ENCODE data around the gene ZNF557. TPM values are rescaled to one million over a fixed set of nuclear protein-coding genes. Genes with fewer than 3 reads are reported as not detected.
"Not testable (repeated sequence)": the region's sequence is repeated elsewhere in the genome, so short reads cannot be mapped to it uniquely, and the experiment has no call there.

The ZNF557 gene
- polyA plus RNA-seq (ENCODE audit: insufficient read length in 4 of 4): 1 to 10 TPM; 7.2 to 7.9 (median 7.8) TPM

DNA sequence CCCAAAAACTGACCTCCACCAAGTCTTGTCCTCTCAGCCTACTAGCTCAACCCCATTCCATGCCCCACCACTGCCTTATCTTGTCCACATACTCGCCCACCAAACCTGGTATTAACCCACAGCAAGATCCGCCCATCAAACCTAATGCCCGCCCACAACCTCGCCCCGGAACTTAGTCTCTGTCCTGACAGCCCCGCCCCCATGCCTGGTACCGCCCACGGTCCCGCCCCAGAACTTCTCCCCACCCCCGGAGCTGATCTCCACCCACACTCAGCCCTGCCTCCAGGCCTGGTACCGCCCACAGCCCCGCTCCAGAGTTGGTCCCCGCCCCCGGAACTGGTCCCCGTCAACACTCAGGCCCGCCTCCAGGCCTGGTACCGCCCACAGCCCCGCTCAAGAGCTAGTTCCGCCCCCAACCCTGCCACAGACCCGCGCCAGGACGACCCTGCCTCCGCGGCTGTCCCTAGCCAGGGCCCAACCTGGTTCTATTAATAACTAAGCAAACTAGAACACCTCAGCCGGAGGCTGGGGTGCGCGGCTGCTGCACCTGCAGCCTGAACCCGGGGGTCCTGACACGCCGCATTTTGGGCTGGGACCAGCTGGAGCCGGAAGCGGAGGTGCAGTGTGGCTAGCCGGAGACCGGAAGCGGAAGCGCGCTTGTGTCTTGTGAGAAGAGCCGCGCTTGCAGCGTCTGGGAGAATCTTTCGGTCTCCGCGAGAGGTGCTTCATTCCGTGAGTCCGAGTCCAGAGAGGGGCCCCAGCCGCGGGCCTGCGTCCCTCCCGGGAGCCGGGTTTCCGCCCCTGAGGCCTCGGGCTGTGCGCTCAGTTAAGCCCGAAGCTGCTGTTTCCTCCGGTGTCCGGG is at the start of gene ZNF557:
Gene ZNF557 (plus strand): TSS at position 662 of the 862 bp plus-strand sequence. CDS start 5,372 bp downstream, outside the sequence.
- peak; percentile 91 to 93 (median 92) for DNase-seq (ENCODE audit: low read depth in 4 of 4, low spot score in 3 of 4)

DNA sequence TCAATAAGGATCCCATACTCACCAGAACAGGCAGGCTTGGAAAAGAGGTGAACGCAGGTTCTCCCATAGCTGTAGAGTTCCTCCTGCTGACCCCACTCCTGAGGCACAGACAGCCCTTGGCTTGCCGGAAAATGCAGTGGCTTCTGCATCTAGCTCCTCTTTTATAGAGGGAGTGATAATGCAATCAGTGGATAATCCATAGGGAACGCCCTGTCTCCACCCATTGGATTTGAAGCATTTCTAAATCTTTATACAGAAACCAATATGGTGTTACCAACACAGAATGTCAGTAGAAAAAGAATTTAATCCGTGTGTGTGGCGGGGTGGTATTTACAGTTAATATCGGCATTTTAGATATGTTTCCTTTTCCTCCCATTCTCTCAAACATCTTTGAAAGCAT is 48.2 kb upstream of the ZNF557 start, which contains the start of gene MBD3L2B:
Gene MBD3L2B (minus strand): TSS at position 101 of the 400 bp plus-strand sequence. CDS start 34 bp downstream, at position 67.
- DNase-seq (ENCODE audit: low read depth in 4 of 4, low spot score in 3 of 4): not testable (repeated sequence)

DNA sequence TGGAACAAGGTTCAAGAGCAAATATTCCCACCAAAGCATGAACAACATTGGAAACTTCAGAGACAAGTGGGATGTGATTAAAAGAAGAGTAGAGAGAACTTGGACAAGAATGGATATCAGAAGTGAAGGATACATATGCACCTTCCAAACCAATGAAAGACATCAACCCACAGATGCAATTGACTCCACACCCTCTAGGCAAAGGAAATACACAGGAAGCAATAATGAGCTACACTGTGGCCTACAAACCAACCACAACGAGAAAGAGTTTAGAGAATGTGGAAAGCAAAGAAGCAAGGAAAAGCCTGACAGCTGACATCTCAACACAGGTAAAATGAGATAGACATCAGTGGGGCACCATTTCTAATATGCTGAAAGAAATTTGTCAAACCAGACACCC is 40.7 kb upstream of the ZNF557 start:
- DNase-seq (ENCODE audit: low read depth in 4 of 4, low spot score in 3 of 4): not testable (repeated sequence)

DNA sequence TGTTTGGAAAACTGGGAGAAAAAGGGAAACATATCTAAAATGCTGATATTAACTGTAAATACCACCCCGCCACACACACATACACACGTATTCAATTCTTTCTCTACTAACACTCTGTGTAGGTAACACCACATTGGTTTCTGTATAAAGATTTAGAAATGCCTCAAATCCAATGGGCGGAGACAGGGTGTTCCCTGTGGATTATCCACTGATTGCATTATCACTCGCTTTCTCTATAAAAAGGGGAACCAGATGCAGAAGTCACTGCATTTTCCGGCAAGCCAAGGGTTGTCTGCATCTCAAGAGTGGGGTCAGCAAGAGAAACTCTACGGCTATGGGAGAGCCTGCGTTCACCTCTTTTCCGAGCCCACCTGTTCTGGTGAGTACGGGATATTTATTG is 39.2 kb upstream of the ZNF557 start, which contains the start of gene MBD3L5:
Gene MBD3L5 (plus strand): TSS at position 301 of the 400 bp plus-strand sequence. CDS start 34 bp downstream, at position 335.
- not testable (repeated sequence) for DNase-seq (ENCODE audit: low read depth in 4 of 4, low spot score in 3 of 4)

DNA sequence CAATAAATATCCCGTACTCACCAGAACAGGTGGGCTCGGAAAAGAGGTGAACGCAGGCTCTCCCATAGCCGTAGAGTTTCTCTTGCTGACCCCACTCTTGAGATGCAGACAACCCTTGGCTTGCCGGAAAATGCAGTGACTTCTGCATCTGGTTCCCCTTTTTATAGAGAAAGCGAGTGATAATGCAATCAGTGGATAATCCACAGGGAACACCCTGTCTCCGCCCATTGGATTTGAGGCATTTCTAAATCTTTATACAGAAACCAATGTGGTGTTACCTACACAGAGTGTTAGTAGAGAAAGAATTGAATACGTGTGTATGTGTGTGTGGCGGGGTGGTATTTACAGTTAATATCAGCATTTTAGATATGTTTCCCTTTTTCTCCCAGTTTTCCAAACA is 29.4 kb upstream of the ZNF557 start, which contains the start of gene MBD3L4:
Gene MBD3L4 (minus strand): TSS at position 101 of the 400 bp plus-strand sequence. CDS start 35 bp downstream, at position 66.
- not testable (repeated sequence) for DNase-seq (ENCODE audit: low read depth in 4 of 4, low spot score in 3 of 4)

DNA sequence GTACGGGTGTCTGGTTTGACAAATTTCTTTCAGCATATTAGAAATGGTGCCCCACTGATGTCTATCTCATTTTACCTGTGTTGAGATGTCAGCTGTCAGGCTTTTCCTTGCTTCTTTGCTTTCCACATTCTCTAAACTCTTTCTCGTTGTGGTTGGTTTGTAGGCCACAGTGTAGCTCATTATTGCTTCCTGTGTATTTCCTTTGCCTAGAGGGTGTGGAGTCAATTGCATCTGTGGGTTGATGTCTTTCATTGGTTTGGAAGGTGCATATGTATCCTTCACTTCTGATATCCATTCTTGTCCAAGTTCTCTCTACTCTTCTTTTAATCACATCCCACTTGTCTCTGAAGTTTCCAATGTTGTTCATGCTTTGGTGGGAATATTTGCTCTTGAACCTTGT is 27.9 kb upstream of the ZNF557 start:
- not testable (repeated sequence) for DNase-seq (ENCODE audit: low read depth in 4 of 4, low spot score in 3 of 4)

DNA sequence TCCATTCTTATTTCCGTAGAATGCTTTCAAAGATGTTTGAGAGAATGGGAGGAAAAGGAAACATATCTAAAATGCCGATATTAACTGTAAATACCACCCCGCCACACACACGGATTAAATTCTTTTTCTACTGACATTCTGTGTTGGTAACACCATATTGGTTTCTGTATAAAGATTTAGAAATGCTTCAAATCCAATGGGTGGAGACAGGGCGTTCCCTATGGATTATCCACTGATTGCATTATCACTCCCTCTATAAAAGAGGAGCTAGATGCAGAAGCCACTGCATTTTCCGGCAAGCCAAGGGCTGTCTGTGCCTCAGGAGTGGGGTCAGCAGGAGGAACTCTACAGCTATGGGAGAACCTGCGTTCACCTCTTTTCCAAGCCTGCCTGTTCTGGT is 20.5 kb upstream of the ZNF557 start, which contains the start of gene MBD3L2:
Gene MBD3L2 (plus strand): TSS at position 301 of the 400 bp plus-strand sequence. CDS start 53 bp downstream, at position 354.
- DNase-seq (ENCODE audit: low read depth in 4 of 4, low spot score in 3 of 4): not testable (repeated sequence)

DNA sequence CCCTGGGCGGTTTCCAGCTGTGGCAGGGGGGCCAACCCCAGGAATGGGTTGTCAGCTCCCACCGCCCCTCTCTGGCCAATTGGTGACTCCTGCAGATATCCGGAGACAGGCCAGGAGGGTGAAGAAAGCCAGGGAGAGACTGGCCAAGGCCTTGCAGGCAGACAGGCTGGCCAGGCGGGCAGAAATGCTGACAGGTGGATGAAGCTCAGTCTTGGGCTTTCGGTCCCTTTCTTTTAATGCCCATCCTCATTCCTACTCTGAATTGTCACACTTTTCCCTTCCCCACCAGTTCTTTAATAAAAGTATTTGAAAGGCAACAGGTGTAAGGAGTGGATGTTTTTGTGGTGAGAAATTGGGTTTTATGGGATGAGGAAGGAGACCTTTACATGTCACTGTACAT is 18.1 kb upstream of the ZNF557 start:
- DNase-seq (ENCODE audit: low read depth in 4 of 4, low spot score in 3 of 4): not testable (repeated sequence)

DNA sequence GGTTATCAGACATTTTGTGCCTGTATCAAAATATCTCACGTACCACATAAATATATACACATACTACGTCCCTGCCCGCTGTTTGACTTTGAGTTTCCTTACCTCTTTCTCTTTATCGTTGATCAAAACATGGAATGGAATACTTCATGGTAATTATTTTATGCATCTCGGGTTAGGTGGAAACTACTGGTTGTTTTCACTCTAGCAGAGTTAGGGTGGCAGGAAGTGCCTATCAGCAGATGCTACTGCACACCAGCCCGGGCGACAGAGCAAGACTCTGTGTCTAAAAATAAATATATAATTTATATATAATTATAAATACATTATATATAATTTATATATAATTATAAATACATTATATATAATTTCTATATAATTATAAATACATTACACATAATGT is 16.6 kb upstream of the ZNF557 start:
- not testable (repeated sequence) for DNase-seq (ENCODE audit: low read depth in 4 of 4, low spot score in 3 of 4)

DNA sequence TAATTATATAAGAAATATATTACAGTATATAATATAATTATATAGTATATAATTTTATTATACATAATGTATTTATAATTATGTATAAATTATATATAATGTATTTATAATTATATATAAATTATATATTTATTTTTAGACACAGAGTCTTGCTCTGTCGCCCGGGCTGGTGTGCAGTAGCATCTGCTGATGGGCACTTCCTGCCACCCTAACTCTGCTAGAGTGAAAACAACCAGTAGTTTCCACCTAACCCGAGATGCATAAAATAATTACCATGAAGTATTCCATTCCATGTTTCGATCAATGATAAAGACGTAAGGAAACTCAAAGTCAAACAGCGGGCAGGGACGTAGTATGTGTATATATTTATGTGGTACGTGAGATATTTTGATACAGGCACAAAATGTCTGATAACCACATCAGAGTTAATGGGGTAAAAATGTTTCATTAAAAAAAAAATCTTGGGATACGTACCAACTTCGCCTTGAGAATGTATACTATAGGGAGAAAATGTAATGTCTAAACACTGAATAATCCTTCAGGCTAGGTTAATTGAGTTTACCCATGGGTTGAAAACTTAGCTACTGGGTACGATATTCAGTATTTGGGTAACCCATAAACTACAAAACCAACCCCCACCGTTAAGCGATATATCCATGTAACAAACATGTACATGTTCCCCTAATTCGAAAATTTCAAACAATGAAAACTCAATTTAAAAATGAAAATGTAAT is 14.7 kb upstream of the ZNF557 start:
- DNase-seq (ENCODE audit: low read depth in 4 of 4, low spot score in 3 of 4): not testable (repeated sequence)

DNA sequence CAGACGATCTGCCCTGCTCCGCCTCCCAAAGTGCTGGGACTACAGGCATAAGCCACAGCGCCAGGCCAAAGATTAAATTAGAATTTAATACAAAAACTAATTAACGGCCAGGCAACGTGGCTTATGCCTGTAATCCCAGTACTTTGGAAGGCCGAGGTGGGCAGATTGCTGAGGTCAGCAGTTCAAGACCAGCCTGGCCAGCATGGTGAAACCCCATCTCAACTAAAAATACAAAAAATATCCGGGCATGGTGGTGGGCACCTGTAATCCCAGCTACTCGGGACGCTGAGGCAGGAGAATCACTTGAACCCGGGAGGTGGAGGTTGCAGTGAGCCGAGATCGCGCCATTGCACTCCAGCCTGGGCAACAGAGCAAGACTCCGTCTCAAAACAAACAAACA is 13.8 kb upstream of the ZNF557 start:
- DNase-seq (ENCODE audit: low read depth in 4 of 4, low spot score in 3 of 4): not testable (repeated sequence)

DNA sequence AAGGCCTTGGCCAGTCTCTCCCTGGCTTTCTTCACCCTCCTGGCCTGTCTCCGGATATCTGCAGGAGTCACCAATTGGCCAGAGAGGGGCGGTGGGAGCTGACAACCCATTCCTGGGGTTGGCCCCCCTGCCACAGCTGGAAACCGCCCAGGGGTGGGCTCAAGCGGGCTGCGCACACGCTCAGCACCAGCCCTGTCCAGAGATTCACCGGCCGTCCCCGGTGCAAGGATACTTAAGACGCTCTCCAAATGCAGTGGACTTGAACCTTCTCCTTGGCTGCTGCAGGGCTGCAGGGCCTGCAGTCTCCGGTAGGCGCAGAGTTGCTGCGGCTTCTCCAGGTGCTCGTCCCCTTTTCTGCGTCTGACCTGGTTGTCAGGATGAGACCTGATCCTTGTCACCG is 13.1 kb upstream of the ZNF557 start:
- DNase-seq (ENCODE audit: low read depth in 4 of 4, low spot score in 3 of 4): not testable (repeated sequence)

DNA sequence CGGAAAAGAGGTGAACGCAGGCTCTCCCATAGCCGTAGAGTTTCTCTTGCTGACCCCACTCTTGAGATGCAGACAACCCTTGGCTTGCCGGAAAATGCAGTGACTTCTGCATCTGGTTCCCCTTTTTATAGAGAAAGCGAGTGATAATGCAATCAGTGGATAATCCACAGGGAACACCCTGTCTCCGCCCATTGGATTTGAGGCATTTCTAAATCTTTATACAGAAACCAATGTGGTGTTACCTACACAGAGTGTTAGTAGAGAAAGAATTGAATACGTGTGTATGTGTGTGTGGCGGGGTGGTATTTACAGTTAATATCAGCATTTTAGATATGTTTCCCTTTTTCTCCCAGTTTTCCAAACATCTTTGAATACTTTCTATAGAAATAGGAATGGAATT is 10.9 kb upstream of the ZNF557 start, which contains the start of gene MBD3L3:
Gene MBD3L3 (minus strand): TSS at position 101 of the 400 bp plus-strand sequence. CDS start 71 bp downstream, at position 30.
- DNase-seq (ENCODE audit: low read depth in 4 of 4, low spot score in 3 of 4): not testable (repeated sequence)

DNA sequence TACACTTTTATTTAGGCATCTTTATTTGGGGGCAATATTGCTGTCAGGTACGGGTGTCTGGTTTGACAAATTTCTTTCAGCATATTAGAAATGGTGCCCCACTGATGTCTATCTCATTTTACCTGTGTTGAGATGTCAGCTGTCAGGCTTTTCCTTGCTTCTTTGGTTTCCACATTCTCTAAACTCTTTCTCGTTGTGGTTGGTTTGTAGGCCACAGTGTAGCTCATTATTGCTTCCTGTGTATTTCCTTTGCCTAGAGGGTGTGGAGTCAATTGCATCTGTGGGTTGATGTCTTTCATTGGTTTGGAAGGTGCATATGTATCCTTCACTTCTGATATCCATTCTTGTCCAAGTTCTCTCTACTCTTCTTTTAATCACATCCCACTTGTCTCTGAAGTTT is 9.5 kb upstream of the ZNF557 start:
- DNase-seq (ENCODE audit: low read depth in 4 of 4, low spot score in 3 of 4): not testable (repeated sequence)

DNA sequence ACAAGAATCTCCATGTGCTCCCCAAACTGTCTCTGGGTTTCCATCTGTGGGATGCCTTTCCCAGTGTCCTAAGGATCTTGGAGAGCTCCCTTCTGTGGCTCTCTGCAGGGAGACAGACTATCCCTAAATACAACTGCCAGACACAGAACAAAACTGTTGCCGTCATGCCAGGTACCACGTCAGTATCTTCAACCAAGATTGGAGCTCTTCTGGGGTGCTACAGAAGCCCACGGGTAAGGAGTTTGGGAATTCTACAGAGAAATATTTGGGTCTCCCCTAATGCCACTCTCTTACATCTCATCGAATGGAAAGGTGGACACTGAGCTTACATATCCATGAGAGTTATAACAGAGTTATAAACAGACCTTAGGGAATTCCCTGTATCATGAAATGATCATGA is 6.2 kb upstream of the ZNF557 start:
- no peak for DNase-seq (ENCODE audit: low read depth in 4 of 4, low spot score in 3 of 4)

DNA sequence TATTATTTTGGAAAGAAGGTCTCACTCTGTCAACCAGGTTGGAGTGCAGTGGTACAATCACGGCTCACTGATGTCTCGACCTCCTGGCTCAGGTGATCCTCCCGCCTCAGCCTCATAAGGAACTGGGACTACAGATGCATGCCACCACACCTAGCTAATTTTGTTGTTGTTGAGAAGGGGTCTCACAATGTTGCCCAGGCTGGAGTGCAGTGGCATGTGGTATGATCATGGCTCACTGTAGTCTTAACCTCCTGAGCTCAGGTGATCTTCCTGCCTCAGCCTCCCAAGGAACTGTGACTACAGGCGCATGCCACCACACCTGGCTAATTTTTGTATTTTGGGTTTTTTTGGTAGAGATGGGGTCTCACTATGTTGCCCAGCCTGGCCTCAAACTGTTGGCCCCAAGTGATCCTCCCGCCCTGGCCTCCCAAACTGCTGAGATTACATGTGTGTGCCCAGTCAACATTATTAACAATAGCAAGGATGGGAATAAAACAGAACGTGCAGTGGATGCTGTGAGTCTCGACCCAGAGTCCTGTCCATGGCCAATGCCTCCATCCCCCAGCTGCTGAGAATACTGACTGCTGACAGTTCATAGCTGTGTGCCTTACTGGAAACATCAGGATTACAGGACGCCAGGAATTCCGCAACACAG is 5.6 kb upstream of the ZNF557 start:
- DNase-seq (ENCODE audit: low read depth in 4 of 4, low spot score in 3 of 4): no peak

DNA sequence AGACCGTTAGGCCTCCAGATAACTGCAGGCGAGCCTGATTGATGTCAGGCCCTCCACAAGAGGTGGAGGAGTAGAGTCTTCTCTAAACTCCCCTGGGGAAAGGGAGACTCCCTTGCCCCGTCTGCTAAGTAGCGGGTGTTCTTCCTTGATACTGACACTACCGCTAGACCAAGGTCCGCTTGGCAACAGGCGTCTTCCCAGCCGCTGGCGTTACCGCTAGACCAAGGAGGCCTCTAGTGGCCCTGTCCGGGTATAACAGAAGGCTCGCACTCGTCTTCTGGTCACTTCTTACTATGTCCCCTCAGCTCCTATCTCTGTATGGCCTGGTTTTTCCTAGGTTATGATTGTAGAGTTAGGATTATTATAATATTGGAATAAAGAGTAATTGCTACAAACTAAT is 2.4 kb upstream of the ZNF557 start:
- DNase-seq (ENCODE audit: low read depth in 4 of 4, low spot score in 3 of 4): not testable (repeated sequence)

DNA sequence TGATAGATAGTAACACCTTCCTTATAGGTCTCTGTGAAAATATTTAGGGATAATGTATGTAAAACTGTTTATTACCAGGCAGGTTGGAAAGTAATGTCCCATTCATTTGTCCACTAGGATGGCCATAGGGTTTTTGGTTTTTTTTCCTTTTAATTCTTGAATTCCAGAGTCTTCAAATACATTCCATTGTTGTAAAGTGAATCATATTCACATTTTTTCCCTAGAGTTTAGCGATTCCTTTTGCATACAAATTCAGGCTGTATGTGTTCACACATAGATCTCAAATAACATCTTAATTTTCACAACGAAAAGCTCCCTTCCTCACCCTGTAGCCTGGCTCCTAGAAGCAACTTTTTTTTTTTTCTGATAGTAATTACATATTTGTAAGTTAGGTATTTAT is 1.8 kb upstream of the ZNF557 start:
- DNase-seq (ENCODE audit: low read depth in 4 of 4, low spot score in 3 of 4): no peak

DNA sequence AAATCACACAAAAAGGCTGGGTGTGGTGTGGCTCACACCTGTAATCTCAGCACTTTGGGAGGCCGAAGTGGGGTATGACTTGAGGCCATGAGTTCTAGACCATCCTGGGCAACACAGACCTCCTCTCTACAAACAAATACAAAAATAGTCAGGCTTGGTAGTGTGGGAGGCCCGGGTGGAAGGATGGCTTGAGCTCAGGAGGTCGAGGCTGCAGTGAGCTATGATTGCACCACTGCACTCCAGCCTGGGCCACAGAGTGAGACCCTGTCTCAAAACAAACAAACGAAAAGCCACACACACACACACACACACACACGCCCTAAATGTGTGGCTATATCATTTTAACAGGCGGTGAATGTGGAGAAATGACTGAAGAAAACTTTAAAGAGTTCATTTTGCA is 904 bp upstream of the ZNF557 start:
- DNase-seq (ENCODE audit: low read depth in 4 of 4, low spot score in 3 of 4): no peak

DNA sequence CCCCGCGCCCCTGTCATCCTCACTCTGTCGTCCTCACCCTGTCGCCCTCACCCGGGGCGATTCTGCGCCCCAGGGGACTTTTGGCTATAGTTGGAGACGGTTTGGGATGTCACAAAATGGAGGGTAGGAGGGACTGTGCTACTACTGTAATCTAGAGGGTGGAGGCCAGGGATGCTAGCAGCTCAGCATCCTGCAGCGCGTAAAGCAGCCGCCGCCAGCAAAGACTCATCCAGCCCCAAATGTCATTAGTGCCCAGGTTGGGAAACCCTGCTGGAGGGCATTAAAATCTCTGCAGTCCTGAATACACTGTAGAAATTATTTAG is 362 bp downstream of the ZNF557 start:
- DNase-seq (ENCODE audit: low read depth in 4 of 4, low spot score in 3 of 4): no peak
